Measurements from ENCODE around the gene SLCO2B1.

Gene SLCO2B1

GRCh38 chr11:75145972-75146519 is 4.9 kb upstream of the SLCO2B1 start:
- no peak for DNase-seq

GRCh38 chr11:75146711-75147110 is 4.2 kb upstream of the SLCO2B1 start:
- DNase-seq = no peak

GRCh38 chr11:75147191-75147874 is 3.6 kb upstream of the SLCO2B1 start:
- DNase-seq = no peak

- DNase-seq = no peak
Measured at GRCh38 chr11:75147875-75148263, 3.0 kb upstream of the SLCO2B1 start.

GRCh38 chr11:75148436-75148983 is 2.4 kb upstream of the SLCO2B1 start:
- DNase-seq = no peak

GRCh38 chr11:75149766-75150465 is 991 bp upstream of the SLCO2B1 start:
- no peak for DNase-seq

GRCh38 chr11:75151346-75152047 is 590 bp downstream of the SLCO2B1 start:
- DNase-seq = no peak

GRCh38 chr11:75152090-75152489 is 1.2 kb downstream of the SLCO2B1 start:
- no peak for DNase-seq

GRCh38 chr11:75152651-75153427 is 1.9 kb downstream of the SLCO2B1 start:
- no peak for DNase-seq

GRCh38 chr11:75154646-75155569 is 4.0 kb downstream of the SLCO2B1 start:
- DNase-seq = no peak

GRCh38 chr11:75155570-75156422 is 4.9 kb downstream of the SLCO2B1 start:
- no peak for DNase-seq

GRCh38 chr11:75158241-75158640 is 7.3 kb downstream of the SLCO2B1 start:
- no peak for DNase-seq

GRCh38 chr11:75158696-75159150 is 7.8 kb downstream of the SLCO2B1 start:
- no peak for DNase-seq

- no peak for DNase-seq
Measured at GRCh38 chr11:75159151-75159953, 8.4 kb downstream of the SLCO2B1 start.

- DNase-seq = no peak
Measured at GRCh38 chr11:75160220-75160757, 9.4 kb downstream of the SLCO2B1 start.

GRCh38 chr11:75160880-75161279 is 10.0 kb downstream of the SLCO2B1 start:
- no peak for DNase-seq

- DNase-seq = no peak
Measured at GRCh38 chr11:75161506-75162095, 10.7 kb downstream of the SLCO2B1 start.

- no peak for DNase-seq
Measured at GRCh38 chr11:75162954-75163353, 12.0 kb downstream of the SLCO2B1 start.
